WERI-Rb-1 (cell line): ENCODE measurements around the gene C19orf44.

Experiments used
- DNase-seq: peaks from one replicate; pipeline ENCODE4 v3.0.0-alpha.2; 2020
- H3K27ac ChIP-seq: fragments of 250-450 bp; sonication (Bioruptor Pico); 2 replicates; pipeline ENCODE4 v1.5.1; 2020; ENCODE audit warnings: mild to moderate bottlenecking, moderate library complexity
- H3K27me3 ChIP-seq: fragments of 250-450 bp; sonication (Bioruptor Pico); 2 replicates; pipeline ENCODE4 v1.5.1; 2021; ENCODE audit warnings: mild to moderate bottlenecking, low read depth, moderate library complexity; ENCODE audit not compliant: insufficient read depth, severe bottlenecking
- H3K36me3 ChIP-seq: fragments of 250-450 bp; sonication (Bioruptor Pico); 2 replicates; pipeline ENCODE4 v1.5.1; 2020; ENCODE audit warnings: mild to moderate bottlenecking, moderate library complexity
- H3K4me3 ChIP-seq: 2 replicates; pipeline ENCODE4 v1.5.1; 2011; ENCODE audit warnings: low read depth, mild to moderate bottlenecking, control low read depth, low read length
- H3K9me3 ChIP-seq: fragments of 250-450 bp; sonication (Bioruptor Pico); 2 replicates; pipeline ENCODE4 v1.5.1; 2021; ENCODE audit warnings: mild to moderate bottlenecking, moderate library complexity; ENCODE audit not compliant: severe bottlenecking
- TF ChIP-seq, protein P1 (sequence below): IDR thresholded peaks from 2 replicates; pipeline ENCODE4 v1.5.1; 2011; ENCODE audit warnings: low read depth, mild to moderate bottlenecking, control low read depth, inconsistent platforms, low read length

The C19orf44 gene

DNA sequence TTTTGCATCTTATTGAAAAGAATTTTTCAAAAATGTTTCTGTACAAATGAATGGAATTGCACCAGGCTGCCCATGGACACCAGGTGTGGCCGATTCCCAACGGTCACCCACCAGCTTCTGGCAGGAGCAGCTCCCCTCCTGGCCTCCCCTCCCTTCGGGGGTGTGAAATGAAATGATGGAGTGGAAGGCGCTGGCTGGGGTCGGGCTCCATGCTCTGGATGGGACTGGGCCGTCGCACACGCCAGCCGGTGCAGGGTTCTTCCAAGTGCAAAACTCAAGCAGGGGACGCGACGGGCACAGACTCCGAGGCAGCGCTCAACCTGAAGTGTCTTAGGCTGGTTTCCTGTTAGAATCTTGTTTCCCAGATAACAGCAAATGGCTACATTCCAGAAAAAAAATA is 21.9 kb downstream of the C19orf44 start:
- Histone ChIP-seq H3K9me3 (no peaks in the 10 kb centered on the region), H3K27me3 (no peaks in the 10 kb centered on the region), H3K27ac (no peak overlapping the region), H3K4me3 (no peak overlapping the region), H3K36me3 (peaks cover 75% of the 10 kb centered on the region)
- TF ChIP-seq, protein P1, sequence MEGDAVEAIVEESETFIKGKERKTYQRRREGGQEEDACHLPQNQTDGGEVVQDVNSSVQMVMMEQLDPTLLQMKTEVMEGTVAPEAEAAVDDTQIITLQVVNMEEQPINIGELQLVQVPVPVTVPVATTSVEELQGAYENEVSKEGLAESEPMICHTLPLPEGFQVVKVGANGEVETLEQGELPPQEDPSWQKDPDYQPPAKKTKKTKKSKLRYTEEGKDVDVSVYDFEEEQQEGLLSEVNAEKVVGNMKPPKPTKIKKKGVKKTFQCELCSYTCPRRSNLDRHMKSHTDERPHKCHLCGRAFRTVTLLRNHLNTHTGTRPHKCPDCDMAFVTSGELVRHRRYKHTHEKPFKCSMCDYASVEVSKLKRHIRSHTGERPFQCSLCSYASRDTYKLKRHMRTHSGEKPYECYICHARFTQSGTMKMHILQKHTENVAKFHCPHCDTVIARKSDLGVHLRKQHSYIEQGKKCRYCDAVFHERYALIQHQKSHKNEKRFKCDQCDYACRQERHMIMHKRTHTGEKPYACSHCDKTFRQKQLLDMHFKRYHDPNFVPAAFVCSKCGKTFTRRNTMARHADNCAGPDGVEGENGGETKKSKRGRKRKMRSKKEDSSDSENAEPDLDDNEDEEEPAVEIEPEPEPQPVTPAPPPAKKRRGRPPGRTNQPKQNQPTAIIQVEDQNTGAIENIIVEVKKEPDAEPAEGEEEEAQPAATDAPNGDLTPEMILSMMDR: no peak
- no peak for DNase-seq

DNA sequence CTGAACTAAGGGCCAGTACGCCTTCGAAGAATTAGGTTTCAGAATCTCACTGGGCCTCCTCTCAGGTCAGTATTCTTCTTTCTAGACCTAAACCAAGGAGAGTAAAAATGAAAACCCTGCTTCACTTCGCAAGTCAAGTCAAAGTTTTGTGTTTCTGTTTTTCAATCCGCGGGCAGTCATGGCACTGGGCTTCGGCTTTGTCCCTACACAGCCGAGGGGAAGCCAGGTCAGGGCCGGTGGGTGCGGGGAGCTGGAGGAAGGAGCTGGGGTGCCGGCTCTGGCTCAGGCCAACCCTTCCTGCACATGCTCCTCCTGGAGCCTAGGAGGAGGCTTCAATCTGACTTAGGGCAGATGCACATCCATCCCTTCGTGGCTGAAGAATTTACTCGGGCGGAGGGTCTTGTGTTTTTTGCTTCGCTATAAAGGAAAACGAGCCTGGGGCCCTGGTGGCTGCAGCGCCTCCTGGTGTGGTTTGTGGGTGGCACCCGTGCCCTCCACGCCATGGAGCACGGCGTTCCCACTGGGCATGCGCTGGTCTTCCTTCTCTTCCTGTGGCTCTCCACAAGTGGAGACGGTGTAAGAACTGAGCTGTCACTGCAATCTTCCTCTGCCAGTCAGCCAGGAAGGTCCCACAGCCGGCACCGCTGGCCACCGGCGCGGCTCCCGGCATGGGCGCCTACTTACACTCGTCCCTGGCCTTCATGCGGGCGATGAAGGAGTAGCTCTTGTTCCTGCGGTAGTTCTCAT is 22.5 kb downstream of the C19orf44 start:
- Histone ChIP-seq H3K27ac (no peak overlapping the region), H3K9me3 (no peaks in the 10 kb centered on the region), H3K27me3 (no peaks in the 10 kb centered on the region), H3K36me3 (peaks cover 77% of the 10 kb centered on the region), H3K4me3 (no peak overlapping the region)
- TF ChIP-seq, protein P1: peak; percentile 41
- no peak for DNase-seq

DNA sequence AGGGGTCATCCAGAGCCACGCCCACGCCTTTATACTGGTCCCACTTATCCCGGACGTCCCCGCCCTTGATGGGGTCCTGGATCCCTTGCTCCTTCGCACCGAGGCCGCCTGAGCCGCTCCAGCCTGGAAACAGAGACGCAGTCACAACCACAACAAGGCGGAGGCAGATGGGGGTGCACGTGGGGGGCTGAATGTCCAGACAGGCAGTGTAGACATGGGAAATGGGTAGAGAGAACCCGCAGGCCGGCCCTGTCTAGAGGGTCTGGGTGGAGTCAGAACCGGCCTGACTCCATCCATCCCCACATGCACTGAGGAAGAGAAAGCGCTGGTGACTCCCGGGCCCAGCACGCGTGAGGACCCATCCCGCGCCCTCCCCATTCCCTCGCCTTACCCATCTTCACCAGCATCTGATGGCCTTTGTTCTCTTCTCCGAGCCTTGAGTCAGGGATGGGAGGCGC is 23.1 kb downstream of the C19orf44 start:
- TF ChIP-seq, protein P1: no peak
- Histone ChIP-seq H3K27ac (no peak overlapping the region), H3K4me3 (no peak overlapping the region), H3K27me3 (no peaks in the 10 kb centered on the region), H3K36me3 (peaks cover 81% of the 10 kb centered on the region), H3K9me3 (no peaks in the 10 kb centered on the region)
- no peak for DNase-seq

DNA sequence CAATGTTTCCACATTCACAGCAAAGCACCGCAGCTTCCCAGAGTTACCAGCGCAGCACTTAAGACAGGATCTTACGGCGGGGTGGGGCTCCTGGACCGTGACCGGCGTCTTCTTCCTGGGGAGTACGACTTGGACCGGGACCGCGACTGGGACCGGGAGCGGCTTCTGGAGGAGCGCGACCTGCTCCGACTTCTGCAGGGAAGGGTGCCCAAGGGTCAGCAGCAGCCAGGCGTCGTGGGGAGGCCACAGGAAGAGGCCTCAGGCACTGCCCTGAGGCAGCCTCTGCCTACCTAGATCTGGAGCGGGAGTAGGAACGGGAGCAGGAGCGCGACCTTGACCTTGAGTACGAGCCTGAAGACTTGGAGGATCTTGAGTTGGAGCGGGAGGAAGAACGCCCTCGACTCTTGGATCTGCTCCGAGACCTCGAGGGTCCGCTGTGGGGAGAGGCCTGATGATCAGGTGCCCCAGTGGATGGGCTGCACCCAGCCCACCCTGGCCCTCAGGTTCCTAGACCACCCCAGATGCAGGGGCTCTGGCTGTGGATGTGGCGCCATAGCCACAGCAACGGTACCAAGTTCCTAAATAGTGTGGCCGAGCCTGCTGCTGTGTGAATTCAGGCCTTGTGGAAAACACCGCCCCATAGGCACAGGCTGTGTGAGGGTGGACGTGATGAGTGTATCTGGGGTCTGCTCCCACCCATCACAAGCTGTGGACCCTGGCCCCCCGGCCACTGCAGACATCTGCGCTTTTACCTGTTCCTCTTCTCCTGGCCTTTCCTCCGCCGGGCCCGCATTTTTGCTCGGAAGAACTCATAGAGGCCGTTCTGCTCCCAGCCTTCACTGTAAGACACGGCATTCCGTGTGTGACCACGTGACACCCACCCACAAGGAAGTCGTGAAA is 24.1 kb downstream of the C19orf44 start:
- no peak for DNase-seq
- H3K9me3 ChIP-seq: no peaks in the 10 kb centered on the region
- no peak overlapping the region for H3K4me3 ChIP-seq
- no peaks in the 10 kb centered on the region for H3K27me3 ChIP-seq
- no peak overlapping the region for H3K27ac ChIP-seq
- H3K36me3 ChIP-seq: peaks cover 86% of the 10 kb centered on the region
- TF ChIP-seq, protein P1: no peak

DNA sequence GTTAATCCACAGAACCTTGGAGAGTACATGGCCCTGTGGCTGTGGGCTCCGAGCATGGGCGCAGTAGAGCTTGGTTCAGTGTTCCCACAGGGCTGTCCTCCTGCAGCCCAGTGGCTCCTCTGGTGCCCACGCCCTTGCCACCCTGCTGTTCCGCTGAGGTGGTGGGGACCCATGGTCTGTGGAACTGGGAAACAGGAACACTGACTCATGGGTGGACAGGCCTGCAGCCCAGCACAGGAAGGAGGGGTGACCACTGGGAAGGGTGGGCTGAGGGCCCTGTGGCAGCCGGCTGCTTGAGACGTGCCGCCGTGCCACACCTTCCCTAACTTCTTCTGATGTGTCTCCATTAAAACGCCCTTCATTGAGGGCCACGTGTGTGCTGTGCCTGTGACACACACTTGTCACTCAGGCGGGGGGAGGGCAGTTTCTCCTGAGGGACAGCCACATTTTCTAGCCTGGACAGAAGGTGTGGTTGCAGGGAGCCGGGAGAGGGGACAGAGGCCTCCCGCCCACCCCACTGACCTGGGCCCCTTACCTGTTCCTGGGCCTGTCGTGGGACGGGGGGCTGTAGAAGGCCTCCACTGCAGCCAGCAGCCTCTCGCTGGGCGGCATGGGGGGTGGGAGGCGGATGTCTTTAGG is 24.9 kb downstream of the C19orf44 start:
- H3K36me3 ChIP-seq: peaks cover 89% of the 10 kb centered on the region
- no peak overlapping the region for H3K4me3 ChIP-seq
- DNase-seq: no peak
- TF ChIP-seq, protein P1: no peak
- no peak overlapping the region for H3K27ac ChIP-seq
- H3K27me3 ChIP-seq: no peaks in the 10 kb centered on the region
- no peaks in the 10 kb centered on the region for H3K9me3 ChIP-seq
